ENCODE measurements around the gene NYNRIN. TPM values are rescaled to one million over a fixed set of nuclear protein-coding genes. Genes with fewer than 3 reads are reported as not detected.

The NYNRIN gene

DNA sequence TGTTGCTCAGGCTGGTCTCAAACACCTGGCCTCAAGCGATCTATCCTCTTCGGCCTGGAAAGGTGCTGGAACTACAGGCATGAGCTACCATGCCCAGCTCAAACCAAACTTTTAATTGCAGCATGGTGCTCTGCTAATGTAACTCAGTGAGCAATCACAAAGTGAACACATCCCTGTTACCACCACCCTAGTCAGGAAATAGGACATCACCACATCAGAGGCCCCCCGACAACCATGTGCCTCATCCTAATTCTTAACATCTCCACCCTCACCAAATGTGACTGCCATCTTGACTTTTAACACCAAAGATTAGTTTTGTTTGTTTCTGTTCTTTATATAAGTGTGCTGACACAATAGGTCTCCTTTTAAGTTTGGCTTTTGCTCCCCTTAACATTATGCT, 66.6 kb downstream of the NYNRIN start:
- DNase-seq (ENCODE audit: low spot score), result no peak
- Histone ChIP-seq H3K36me3 (replicated peaks in 1 of 2; ENCODE audit: control insufficient read depth in 2 of 2, insufficient read depth in 2 of 2, low read length in 2 of 2) (peaks cover 0 to 2% of the 10 kb centered on the region in 2 donors), H3K4ac (ENCODE audit: low read length) (no peak overlapping the region), H3K79me1 (ENCODE audit: low read depth, low read length) (no peaks in the 10 kb centered on the region), H3K18ac (ENCODE audit: low read length) (no peak overlapping the region), H3K9me3 (replicated peaks in 1 of 2; ENCODE audit: control insufficient read depth in 2 of 2, insufficient read depth in 1 of 2, low read depth in 1 of 2, low read length in 2 of 2) (no peaks in the 10 kb centered on the region), H3K23ac (ENCODE audit: low read depth, low read length, poor library complexity) (no peak overlapping the region), H2AFZ (ENCODE audit: low read length) (no peak overlapping the region), H3K4me1 (ENCODE audit: control insufficient read depth in 2 of 2, insufficient read depth in 1 of 2, low read depth in 1 of 2, low read length in 2 of 2) (no peaks in the 10 kb centered on the region), H2BK5ac (ENCODE audit: low read length) (no peak overlapping the region), H2AK5ac (ENCODE audit: low read depth, low read length) (no peak overlapping the region), H4K8ac (ENCODE audit: low read depth, low read length) (no peak overlapping the region), H3K27ac (replicated peaks; ENCODE audit: low read length) (no peak overlapping the region), H3K4me3 (ENCODE audit: low read length in 2 of 2) (no peak overlapping the region), H2BK12ac (ENCODE audit: low read length) (no peak overlapping the region), H3K4me2 (ENCODE audit: insufficient read depth, low read length, poor library complexity, severe bottlenecking) (no peak overlapping the region), H2BK15ac (ENCODE audit: low read length) (no peak overlapping the region), H4K91ac (ENCODE audit: low read depth, low read length, poor library complexity) (no peak overlapping the region), H3K14ac (ENCODE audit: low read length) (no peak overlapping the region), H3K9ac (ENCODE audit: low read depth, low read length, poor library complexity) (no peak overlapping the region), H3K27me3 (ENCODE audit: control insufficient read depth in 3 of 3, insufficient read depth in 3 of 3, low read depth in 1 of 3, low read length in 3 of 3) (no peaks in the 10 kb centered on the region), H2BK120ac (ENCODE audit: low read depth, low read length) (no peak overlapping the region)
- no CpG with 5 or more reads among the region's 3 CpGs for WGBS, 2 donors (ENCODE audit: extremely low coverage in 2 of 2, insufficient read length in 2 of 2, insufficient replicate concordance in 1 of 2)

DNA sequence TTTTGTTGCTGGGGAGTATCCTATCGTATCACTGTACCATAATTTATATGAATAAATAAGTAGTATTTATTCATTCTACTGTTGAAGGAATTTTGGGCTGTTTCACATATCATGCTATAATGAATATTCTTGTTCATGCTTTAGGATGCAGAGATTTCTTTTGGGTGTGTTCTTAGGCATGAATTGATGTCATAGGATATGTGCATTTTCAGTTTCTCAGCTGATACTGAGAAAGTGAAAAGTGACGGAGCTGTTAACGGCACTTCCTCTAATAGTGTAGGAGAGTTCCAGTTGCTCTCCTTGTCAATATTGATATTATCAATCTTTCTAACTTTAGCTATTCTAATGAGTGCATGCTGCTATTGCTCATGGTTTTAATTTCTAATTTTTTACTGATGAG, 67.0 kb downstream of the NYNRIN start:
- Histone ChIP-seq H2BK12ac (ENCODE audit: low read length) (no peak overlapping the region), H2BK120ac (ENCODE audit: low read depth, low read length) (no peak overlapping the region), H4K8ac (ENCODE audit: low read depth, low read length) (no peak overlapping the region), H3K4me2 (ENCODE audit: insufficient read depth, low read length, poor library complexity, severe bottlenecking) (no peak overlapping the region), H3K4ac (ENCODE audit: low read length) (no peak overlapping the region), H3K36me3 (replicated peaks in 1 of 2; ENCODE audit: control insufficient read depth in 2 of 2, insufficient read depth in 2 of 2, low read length in 2 of 2) (peaks cover 0 to 2% of the 10 kb centered on the region in 2 donors), H3K4me1 (ENCODE audit: control insufficient read depth in 2 of 2, insufficient read depth in 1 of 2, low read depth in 1 of 2, low read length in 2 of 2) (no peaks in the 10 kb centered on the region), H3K27me3 (ENCODE audit: control insufficient read depth in 3 of 3, insufficient read depth in 3 of 3, low read depth in 1 of 3, low read length in 3 of 3) (no peaks in the 10 kb centered on the region), H3K4me3 (ENCODE audit: low read length in 2 of 2) (no peak overlapping the region), H3K9ac (ENCODE audit: low read depth, low read length, poor library complexity) (no peak overlapping the region), H3K18ac (ENCODE audit: low read length) (no peak overlapping the region), H2AK5ac (ENCODE audit: low read depth, low read length) (no peak overlapping the region), H2BK15ac (ENCODE audit: low read length) (no peak overlapping the region), H2AFZ (ENCODE audit: low read length) (no peak overlapping the region), H3K14ac (ENCODE audit: low read length) (no peak overlapping the region), H2BK5ac (ENCODE audit: low read length) (no peak overlapping the region), H3K9me3 (replicated peaks in 1 of 2; ENCODE audit: control insufficient read depth in 2 of 2, insufficient read depth in 1 of 2, low read depth in 1 of 2, low read length in 2 of 2) (no peaks in the 10 kb centered on the region), H3K23ac (ENCODE audit: low read depth, low read length, poor library complexity) (no peak overlapping the region), H3K79me1 (ENCODE audit: low read depth, low read length) (no peaks in the 10 kb centered on the region), H4K91ac (ENCODE audit: low read depth, low read length, poor library complexity) (no peak overlapping the region), H3K27ac (replicated peaks; ENCODE audit: low read length) (no peak overlapping the region)
- DNase-seq (ENCODE audit: low spot score), result no peak
- no CpG with 5 or more reads among the region's 3 CpGs for WGBS, 2 donors (ENCODE audit: extremely low coverage in 2 of 2, insufficient read length in 2 of 2, insufficient replicate concordance in 1 of 2)

Small RNA genes lying within 50 kb of the gene (small RNA-seq; reads per million reads assigned to genes)
- gene RF00026 (ENCODE audit: insufficient read depth), result not detected
